Amniotic stem cell (primary cell): Measurements from ENCODE around the gene MAD1L1.
"Not testable (repeated sequence)": the region's sequence is repeated elsewhere in the genome, so short reads cannot be mapped to it uniquely, and the experiment has no call there.

Experiments
- DNase-seq: peaks from one replicate; lab custom pipeline; 2025; lab: John Stamatoyannopoulos, UW

The MAD1L1 gene

DNA sequence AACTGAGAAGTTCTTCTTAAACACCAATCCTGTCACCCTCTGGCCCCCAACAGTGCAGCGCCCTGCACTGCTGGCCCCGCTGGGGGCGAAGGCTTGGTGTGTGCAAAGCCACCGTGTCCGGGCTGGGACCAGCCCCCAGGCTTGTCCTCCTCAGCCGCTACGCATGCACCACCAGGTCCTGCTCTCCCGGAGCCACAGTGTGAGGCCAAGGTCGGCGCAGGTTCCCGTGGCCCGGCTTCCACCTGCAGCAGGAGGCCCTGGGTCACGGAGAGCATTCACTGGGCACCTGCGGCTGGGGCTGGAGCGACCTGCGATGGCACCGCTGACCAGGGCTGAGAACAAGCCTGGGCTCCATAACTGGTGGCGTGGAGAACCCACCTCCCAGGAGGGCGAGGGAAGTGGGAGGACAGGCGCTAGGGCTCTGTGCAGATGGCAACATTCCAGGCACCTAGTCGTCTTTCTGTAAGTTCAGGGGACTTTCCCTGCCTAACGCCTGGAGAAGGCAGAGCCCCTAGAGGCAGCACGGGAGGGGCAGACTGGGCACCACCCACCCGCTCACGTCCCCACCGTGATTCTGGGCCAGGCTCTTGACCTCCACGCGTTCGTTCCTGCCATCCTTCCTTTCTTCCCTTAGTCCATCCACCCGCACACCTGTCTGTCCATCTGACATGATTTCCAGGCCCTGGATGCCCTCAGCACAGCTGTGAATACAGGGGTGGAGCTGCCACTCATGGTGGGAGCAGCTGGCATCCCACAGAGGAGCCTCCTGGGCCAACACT, 291.1 kb downstream of the MAD1L1 start:
- no peak for DNase-seq

DNA sequence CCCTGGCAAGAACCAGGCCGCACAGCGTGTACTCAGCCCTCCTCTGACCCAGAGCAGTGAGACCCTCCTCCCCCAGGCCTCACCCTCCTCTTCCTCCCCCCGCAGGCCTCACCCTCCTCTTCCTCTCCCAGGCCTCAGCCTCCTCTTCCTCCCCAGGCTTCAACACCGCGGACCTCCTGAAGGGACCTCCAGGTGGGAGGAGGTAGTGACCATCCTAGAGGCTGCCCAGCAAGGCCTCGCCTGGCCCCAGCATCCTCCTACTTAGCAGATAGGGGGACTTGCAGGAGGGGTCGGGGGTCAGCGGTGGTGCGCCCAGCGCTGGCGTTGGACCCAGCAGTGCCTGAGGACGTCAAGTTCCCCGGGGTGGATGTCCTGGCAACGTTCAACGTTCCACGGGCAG, 291.9 kb downstream of the MAD1L1 start:
- DNase-seq, result no peak

DNA sequence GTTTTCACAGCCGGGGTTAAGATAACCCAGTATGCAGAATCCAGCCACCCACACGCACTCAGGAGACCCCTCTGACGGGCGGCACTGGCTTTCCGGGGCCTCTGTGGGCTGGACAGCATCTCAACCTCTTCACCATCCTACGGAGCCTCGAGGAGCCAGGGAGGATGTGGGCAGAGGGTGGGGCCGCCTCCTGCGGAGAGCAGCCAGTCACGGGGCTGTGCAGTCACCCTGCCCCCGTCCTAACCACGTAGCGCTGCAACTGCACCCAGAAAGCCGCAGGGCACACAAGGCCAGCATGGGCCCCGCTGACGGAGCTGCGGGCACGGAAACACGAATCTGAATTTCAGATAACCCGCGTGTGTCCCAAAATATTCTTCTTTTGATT, 292.4 kb downstream of the MAD1L1 start:
- no peak for DNase-seq

DNA sequence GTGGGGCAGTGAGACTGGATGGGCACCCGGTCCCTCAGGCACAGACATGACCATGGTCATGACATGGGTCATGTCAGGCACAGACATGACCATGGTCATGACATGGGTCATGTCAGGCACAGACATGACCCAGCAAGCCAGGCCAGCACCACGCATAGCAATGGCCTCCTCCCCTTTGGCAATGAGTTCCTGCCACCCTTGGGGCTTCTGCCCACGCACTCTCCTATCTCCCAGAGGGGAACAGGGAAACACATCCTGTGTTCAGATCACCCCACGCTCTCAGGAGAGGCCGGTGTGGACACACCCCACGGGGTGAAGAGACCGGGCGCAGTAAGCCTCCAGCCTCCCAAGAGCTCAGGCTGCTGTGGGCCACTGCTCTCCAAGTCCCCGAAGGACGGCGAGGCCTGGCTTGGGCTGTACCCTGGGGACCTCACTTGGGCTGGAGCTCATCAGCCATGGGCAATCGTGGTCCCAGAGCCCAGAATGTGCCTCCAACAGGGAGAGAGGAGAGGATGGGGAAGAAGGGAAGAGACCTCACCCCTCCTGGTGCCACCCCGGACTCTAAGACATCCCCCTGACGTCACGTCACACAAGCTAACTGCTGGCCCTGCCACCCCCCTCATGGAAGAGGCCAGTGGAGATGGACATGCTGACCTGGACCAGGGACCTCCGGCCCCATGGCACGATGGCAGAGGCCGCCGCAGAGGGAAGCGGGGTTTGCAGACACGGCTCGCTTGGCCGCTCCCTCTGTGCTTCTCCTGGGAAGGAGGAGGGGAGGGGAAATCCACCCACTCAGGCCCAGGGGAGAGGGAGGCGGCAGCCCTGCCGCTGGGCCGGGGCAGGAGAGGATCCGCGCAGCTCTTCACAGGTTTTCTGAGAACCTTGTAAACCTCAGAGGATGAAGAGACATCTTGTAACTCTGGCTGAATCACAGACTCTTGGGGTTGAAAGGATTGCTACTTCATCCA, 293.0 kb downstream of the MAD1L1 start:
- no peak for DNase-seq

DNA sequence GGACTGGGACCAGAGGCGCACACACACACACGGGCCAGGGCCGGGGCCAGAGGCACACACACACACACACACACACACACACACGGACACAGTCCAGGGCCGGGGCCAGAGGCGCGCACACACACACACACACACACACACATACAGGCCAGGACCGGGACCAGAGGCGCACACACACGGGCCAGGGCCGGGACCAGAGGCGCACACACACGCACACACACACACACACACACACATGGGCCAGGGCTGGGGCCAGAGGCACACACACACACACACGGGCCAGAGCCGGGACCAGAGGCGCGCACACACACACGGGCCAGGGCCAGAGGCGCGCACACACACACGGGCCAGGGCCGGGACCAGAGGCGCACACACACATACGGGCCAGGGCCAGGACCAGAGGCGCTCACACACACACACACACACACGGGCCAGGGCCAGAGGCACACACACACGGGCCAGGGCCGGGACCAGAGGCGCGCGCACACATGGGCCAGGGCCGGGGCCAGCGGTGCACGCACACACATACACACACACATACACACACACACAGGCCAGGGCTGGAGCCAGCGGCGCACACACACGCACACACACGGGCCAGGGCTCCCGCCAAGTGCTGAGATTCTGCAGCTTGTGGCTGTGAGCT, 293.8 kb downstream of the MAD1L1 start:
- DNase-seq, result no peak

DNA sequence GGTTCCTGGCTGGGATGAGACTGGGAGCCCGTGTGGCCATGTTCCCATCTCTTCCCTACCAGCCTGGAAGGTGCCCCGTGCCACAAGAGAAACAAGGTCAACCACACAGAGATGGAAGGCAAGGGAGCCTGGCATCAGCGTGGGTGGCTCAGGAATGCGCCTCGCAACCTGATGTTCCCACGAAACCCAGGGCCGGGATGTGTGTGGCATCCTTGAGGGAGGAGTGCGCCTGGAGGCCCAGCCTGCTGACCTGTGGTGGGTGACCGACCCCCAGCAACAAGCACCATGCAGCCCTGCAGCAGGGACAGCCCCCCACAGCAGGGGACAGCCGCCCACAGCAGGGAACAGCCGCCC, 295.5 kb downstream of the MAD1L1 start:
- DNase-seq, result no peak

DNA sequence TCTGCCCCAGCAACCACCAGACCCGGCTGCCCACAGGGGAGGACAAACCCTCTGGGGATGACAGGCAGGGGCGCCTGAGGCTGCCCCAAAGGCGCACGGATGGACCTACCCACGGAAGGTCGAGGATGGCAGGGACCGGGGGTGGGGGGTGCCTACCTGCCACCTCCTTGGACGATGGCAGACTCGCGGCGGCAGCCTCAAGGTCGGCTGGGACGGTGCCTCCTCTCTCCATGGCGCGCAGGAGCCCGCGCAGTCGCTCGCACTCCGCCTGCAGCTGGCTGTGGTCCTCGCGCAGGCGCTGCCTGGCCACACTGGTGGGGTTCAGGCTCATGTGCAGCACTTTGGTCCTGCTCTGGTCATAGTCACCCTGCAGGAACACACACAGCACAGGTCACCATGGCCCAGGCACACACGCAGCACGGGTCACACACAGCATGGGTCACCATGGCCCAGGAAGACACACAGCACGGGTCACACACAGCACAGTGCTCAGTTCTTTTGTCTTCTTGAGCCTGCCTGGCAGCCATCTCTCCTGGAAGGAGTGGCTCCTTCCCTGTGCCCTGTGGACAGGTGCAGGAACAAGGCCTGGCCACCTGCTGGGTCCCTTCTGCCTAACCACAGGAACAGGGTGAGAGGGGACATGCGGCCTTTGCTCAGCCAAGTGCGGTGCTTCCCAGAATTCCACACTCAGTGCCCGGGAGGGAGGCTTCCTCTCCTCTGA, 296.1 kb downstream of the MAD1L1 start:
- DNase-seq, result no peak

DNA sequence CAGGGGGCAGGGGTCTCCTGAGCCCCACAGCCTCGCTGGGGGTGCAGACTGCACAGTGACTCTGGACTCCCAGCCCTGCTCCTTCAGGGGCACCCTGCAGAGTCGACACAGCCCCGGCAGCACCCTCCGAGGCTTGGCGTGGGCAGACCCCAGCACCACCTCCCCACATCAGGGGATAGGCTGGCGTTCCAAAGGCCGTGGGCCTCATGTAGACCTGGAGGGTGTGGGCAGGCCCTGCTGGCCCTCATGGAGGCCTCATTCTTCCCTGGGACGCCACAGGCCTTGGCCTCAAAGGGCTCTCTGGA, 296.8 kb downstream of the MAD1L1 start:
- no peak for DNase-seq

DNA sequence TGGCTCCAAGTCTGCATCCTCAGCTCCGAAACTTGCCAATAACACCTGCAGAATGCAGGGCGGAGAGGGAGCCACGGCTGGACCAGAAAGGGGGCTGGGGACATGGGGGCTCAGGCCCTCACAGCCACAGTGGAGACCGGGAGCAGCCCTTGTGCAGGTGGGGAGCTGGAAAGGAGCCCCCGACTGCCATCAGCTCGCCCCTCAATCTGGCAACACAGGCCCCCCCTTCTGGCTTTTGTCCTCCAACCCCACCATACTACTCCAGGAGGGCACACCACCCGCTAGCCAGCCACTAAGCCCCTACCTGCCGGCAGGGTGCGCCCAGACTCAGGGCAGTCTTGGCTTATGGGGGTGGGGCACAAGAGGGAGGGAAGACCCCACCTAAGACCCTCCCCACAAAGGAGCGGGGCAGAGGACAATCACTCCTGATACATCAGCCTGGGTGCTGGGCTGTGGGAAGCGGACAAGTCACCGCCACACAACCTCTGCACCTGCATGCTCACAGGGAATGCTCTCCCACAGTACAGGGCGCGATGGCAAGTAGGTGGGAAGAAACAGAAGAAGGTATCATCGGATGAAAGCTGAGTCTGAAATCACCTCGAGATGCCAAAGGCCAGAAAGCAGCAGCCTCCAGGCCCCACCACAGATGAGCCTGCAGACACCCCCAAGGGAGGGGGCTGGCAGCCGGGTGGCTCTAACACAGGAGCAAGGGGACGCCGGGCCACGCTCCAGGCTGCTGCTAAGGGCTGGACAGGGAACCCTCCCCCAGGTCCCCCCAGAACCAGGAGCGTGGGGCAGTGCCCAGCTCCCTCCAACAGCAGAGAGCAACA, 297.4 kb downstream of the MAD1L1 start:
- DNase-seq, result no peak

DNA sequence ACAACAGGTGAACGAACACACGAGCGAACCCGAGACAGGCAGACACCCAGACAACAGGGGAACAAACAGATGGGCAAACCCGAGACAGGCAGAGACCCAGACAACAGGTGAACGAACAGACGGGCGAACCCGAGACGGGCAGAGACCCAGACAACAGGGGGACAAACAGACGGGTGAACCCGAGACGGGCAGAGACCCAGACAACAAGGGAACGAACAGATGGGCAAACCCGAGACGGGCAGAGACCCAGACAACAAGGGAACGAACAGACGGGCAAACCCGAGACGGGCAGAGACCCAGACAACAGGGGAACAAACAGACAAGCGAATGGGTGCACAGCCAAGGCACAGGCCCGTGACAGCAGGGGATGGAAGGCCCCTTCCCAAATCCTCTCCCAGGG, 298.0 kb downstream of the MAD1L1 start:
- DNase-seq, result no peak

DNA sequence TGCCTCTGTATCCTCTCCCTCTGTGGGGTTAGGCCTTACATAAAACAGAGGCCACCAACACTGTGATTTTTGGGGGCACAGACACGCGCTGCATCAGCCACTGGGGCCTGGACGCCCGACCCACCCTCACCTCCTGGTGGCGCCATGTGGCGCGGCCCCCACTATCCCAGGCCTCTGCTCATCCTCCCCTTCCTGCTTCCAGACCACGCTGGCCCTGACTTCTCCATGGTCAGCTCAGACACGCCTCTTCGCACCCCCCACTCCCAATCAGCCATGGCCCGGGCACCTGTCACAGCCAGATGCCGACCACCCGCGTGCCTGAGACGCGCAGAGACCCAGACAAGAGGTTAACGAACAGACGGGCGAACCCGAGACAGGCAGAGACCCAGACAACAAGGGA, 298.7 kb downstream of the MAD1L1 start:
- DNase-seq, result no peak

DNA sequence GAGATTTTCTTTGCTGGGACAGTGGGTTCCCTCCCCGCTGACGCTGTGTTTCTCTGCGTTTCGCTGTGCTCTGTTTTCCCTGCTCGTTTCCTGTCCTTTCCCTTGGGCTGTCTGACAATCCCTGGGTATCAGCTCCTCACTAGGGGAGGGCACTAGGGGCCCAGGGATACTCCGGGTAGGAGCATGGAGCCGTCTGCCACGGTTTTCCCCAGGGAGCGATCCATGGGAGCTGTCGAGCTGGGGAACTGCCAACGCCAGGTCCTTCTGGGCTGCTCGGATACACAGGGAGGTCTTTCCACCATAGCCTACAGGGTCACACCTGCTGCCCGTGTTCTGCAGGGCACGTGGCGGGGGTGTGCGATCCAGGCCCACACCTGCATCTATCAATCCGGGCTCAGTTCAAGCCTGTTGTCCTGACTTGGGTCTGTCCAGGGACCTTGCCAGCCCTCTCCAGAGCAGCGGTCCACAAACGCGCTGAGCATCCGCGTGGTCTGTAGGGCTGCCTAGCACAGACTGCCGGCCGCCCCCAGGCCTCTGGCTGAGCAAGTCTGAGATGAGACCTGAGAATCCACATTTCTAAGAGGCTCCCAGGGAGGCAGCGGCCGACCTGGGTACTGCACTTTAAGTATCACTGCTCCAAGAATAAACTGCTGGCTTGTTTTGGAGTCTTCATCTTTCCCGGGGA, 299.5 kb downstream of the MAD1L1 start:
- no peak for DNase-seq

DNA sequence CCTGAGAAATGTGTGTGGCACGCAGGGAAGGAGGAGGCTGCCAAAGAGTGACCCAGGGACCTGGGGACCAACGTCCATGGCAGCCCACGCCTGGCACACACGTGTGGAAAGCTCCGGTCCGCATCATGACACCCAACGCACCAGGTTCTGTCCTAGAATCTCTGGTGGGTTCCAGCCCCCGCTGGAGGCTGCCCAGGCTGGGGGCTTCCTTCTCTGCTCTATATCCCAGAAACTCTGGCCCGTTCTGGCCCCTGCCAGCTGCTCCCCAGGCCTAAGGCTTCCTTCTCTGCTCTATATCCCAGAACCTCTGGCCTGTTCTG, 300.8 kb downstream of the MAD1L1 start:
- DNase-seq, result no peak

DNA sequence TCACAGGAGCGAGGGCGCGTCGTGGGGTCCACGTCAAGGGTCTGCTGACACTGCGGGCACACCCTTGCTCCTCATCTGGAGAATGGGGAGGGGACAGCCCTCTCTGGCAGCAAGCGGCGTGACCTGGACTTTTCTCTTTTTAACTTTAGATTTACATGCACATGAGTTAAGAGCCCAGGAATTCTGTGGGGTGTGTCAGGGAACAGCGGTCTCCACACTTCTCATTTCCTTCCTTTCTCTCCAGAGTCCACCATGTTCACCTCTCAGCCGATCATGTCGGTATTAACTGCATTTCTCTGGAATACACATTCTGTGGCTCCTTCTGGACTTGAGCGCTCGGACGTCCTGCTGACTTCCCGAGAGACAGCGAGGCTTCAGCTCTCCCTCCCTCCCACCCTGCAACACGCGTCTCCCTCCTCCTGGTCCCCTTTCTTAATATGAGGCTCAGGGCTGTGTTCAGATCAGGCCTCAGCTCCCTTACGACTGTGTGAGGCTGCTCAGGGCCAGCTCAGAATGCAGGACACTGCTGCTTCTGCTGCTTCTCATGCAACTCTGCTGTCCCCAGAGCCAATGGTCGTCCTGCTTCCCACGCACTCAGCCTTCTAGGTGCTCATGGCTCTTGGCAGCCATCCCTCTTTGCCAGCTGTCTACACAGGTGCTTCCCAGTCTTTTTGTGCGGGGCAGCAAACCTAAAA, 301.3 kb downstream of the MAD1L1 start:
- no peak for DNase-seq

DNA sequence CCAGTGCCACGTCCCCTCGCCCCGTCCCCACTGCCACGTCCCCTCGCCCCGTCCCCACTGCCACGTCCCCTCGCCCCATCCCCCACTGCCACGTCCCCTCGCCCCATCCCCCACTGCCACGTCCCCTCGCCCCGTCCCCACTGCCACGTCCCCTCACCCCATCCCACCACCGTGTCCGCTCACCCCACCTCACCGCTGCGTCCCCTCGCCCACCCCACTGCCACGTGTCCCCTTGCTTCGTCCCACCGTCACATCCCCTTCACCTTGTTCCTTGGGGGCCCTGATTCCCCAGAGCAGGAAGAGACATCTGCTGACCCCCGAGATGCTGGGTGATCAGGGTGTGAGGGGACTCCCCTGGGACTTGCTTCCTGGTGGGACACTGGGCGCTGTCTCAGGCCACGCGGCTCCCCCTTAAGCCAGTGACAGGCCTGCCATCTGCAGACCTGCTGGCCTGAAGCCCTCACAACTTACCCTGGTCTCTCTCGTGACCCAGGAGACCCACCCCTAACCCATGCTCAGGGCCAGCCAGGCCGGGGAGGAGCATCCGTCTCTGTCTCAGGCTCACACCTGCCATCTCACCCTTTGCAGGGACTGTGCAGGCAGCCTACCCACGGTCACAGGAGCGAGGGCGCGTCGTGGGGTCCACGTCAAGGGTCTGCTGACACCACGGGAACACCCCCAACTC, 302.2 kb downstream of the MAD1L1 start:
- no peak for DNase-seq

DNA sequence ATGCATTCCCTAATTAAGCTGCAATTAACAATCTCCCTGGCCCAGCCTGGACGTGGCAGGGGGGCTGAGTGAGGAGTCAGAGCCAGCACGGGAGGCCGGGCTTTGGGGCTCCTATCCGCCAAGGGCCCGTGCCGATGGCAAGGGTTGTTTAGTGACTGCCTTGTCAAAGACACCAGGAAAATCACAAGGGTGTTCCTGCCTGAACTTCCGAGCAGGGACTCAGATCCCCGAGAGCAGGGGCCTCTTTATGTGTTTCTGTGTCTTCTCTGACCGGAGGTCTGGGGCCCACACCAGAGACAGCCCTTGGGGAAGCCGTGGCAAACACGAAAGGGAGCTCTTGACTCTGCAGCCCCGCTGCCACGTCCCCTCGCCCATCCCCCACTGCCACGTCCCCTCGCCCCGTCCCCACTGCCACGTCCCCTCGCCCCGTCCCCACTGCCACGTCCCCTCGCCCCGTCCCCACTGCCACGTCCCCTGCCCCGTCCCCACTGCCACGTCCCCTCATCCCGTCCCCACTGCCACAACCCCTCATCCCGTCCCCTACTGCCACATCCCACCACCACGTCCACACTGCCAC, 303.3 kb downstream of the MAD1L1 start:
- DNase-seq, result not testable (repeated sequence)

DNA sequence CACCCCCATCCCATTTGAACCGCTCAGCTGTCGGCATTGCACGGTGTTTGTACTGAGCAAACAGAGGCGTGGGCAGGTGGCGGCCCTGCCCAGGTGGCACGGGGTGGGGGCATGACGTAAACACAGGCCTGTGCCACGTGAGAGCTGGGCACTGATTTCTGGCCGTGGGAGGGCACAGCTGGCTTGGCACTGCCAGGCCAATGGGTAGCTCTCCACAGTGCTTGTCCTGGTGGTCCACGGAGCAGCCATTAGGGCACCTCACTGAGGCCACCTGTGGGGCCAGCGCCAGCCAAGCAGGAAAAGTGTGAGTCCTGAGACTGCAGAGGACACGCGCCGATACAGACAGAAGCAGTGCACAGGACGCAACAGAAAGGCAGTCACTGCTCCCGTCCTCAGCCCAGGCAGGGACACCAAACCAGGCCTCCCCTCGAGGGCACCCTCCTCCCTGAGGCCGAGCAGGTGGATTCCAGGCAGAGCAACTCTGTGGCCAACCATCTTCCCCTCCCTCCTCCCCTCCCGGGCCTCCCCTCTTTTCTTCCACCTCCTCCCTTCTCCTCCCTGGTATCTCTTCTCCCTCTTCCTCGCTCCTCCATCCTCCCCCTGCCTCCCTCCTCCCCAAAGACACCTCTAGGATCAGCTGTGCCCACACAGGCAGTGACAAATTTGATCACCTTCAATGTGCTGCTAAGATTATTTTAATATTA, 303.9 kb downstream of the MAD1L1 start:
- DNase-seq, result no peak

DNA sequence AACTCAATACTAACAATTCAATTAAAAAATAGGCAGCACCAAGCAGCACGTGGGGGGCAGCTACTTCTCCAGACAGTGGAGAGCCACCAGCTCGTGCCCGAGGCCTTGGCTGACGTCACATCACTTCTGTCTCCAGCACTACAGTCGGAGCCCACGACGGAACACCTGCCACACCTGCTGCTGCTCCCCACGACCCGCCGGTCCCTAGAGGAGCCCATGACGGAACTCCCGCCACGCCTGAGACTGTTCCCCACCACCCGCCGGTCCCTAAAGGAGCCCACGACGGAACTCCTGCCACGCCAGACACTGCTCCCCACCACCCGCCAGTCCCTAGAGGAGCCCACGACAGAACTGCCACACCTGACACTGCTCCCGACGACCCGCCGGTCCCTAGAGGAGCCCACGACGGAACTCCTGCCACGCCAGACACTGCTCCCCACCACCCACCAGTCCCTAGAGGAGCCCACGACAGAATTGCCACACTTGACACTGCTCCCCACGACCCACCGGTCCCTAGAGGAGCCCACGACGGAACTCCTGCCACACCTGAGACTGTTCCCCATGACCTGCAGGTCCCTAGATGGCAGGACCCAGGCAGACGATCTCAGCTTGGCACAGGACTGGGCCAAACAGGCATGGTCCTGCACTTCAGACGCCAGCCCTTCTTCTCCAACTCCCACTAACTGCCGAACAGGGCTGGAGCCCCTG, 304.7 kb downstream of the MAD1L1 start:
- no peak for DNase-seq
